IMR-90 (cell line): Measurements from ENCODE around the gene TNK2. TPM values are rescaled to one million over a fixed set of nuclear protein-coding genes. Genes with fewer than 3 reads are reported as not detected.

ENCODE experiments used
- ATAC-seq: fragments of 200-7000 bp; cut with Tn5 transposase; 2 replicates; pipeline ENCODE4 v1.9.1; 2020; ENCODE audit warnings: low read depth, mild to moderate bottlenecking, moderate library complexity
- BruUV-seq: library from RNA; stranded (reverse); fragments of 400-500 nt; replicated peaks from 2 replicates; lab custom pipeline; 2021; lab: Mats Ljungman, UMichigan
- CTCF ChIA-PET: fragments of 300-600 bp; formaldehyde crosslinking; extraction: SDS; loops from one replicate; lab custom pipeline; 2021; ENCODE audit warnings: antibody characterized with exemption; lab: Yijun Ruan, JAX
- POLR2A ChIA-PET: fragments of 300-600 bp; sonication (Branson Sonifier 250); formaldehyde crosslinking; loops from one replicate; lab custom pipeline; 2022; ENCODE audit warnings: antibody characterized with exemption; ENCODE audit not compliant: unreplicated experiment; lab: Charles Lee
- DNase-seq: peaks from one replicate; pipeline ENCODE4 v3.0.0; 2013
- H2AFZ ChIP-seq: replicated peaks from 2 replicates; pipeline ENCODE3; 2013; ENCODE audit warnings: low read length, mild to moderate bottlenecking; ENCODE audit not compliant: poor library complexity
- H2AK5ac ChIP-seq: 2 replicates; pipeline ENCODE4 v1.6.1; 2013; ENCODE audit warnings: low read depth, low read length, inconsistent platforms
- H2AK9ac ChIP-seq: replicated peaks from 2 replicates; pipeline ENCODE3; 2013; ENCODE audit warnings: mild to moderate bottlenecking, low read depth, low read length, moderate library complexity; ENCODE audit not compliant: poor library complexity
- H2BK120ac ChIP-seq: 2 replicates; pipeline ENCODE4 v1.6.1; 2013; ENCODE audit warnings: low read depth, low read length, inconsistent platforms
- H2BK15ac ChIP-seq: 3 replicates; pipeline ENCODE4 v1.6.1; 2013; ENCODE audit warnings: low read depth, low read length, inconsistent platforms
- H2BK20ac ChIP-seq: 2 replicates; pipeline ENCODE4 v1.6.1; 2013; ENCODE audit warnings: low read depth, mild to moderate bottlenecking, inconsistent platforms, low read length, moderate library complexity
- H2BK5ac ChIP-seq: 2 replicates; pipeline ENCODE4 v1.6.1; 2013; ENCODE audit warnings: mild to moderate bottlenecking, low read depth, low read length, inconsistent platforms; ENCODE audit not compliant: poor library complexity, severe bottlenecking
- H3K14ac ChIP-seq: replicated peaks from 2 replicates; pipeline ENCODE4 v1.6.1; 2013; ENCODE audit warnings: low read depth, low read length, inconsistent platforms
- H3K18ac ChIP-seq: 2 replicates; pipeline ENCODE4 v1.6.1; 2013; ENCODE audit warnings: low read depth, low read length, control low read depth
- H3K23ac ChIP-seq: 2 replicates; pipeline ENCODE4 v1.6.1; 2013; ENCODE audit warnings: low read depth, low read length, inconsistent platforms
- H3K27ac ChIP-seq: 2 replicates; pipeline ENCODE4 v1.5.1; 2013; ENCODE audit warnings: mild to moderate bottlenecking, control low read depth, low read length; ENCODE audit not compliant: insufficient read depth
- H3K27me3 ChIP-seq: 2 replicates; pipeline ENCODE4 v1.6.1; 2013; ENCODE audit warnings: low read length; ENCODE audit not compliant: control insufficient read depth, insufficient read depth
- H3K36me3 ChIP-seq: 2 replicates; pipeline ENCODE4 v1.6.1; 2013; ENCODE audit warnings: low read length, mixed read lengths; ENCODE audit not compliant: control insufficient read depth, insufficient read depth
- H3K4ac ChIP-seq: 2 replicates; pipeline ENCODE4 v1.6.1; 2013; ENCODE audit warnings: low read depth, low read length, inconsistent platforms
- H3K4me1 ChIP-seq: 2 replicates; pipeline ENCODE4 v1.6.1; 2013; ENCODE audit warnings: low read length, mixed read lengths; ENCODE audit not compliant: control insufficient read depth, insufficient read depth
- H3K4me2 ChIP-seq: 2 replicates; pipeline ENCODE4 v1.6.1; 2013; ENCODE audit warnings: low read depth, mild to moderate bottlenecking, control low read depth, low read length, moderate library complexity
- H3K4me3 ChIP-seq: 2 replicates; pipeline ENCODE4 v1.5.1; 2013; ENCODE audit warnings: low read depth, mild to moderate bottlenecking, control low read depth, low read length, moderate library complexity; ENCODE audit not compliant: insufficient read depth
- H3K56ac ChIP-seq: 2 replicates; pipeline ENCODE4 v1.6.1; 2013; ENCODE audit warnings: low read length, inconsistent platforms; ENCODE audit not compliant: insufficient read depth; ENCODE audit errors: extremely low read depth
- H3K79me1 ChIP-seq, 2 experiments: 2 replicates each; pipeline ENCODE4 v1.6.1; 2013; ENCODE audit warnings: low read length in 2 of 2, inconsistent platforms in 1 of 2, low read depth in 1 of 2
- H3K9ac ChIP-seq: 2 replicates; pipeline ENCODE4 v1.6.1; 2013; ENCODE audit warnings: low read depth, low read length, control low read depth
- H3K9me1 ChIP-seq: 2 replicates; pipeline ENCODE4 v1.6.1; 2013; ENCODE audit warnings: low read length, inconsistent platforms; ENCODE audit not compliant: insufficient read depth
- H3K9me3 ChIP-seq: 2 replicates; pipeline ENCODE4 v1.6.1; 2013; ENCODE audit warnings: low read length; ENCODE audit not compliant: control insufficient read depth, insufficient read depth
- H4K20me1 ChIP-seq: 2 replicates; pipeline ENCODE4 v1.6.1; 2013; ENCODE audit warnings: low read length, inconsistent platforms; ENCODE audit not compliant: insufficient read depth
- H4K5ac ChIP-seq: 2 replicates; pipeline ENCODE4 v1.6.1; 2013; ENCODE audit warnings: mild to moderate bottlenecking, low read depth, low read length, control low read depth
- H4K8ac ChIP-seq, 2 experiments: 2 replicates each; pipeline ENCODE4 v1.6.1; 2013; ENCODE audit warnings: low read depth in 2 of 2, low read length in 2 of 2, control low read depth in 1 of 2, inconsistent platforms in 1 of 2
- H4K91ac ChIP-seq: 2 replicates; pipeline ENCODE4 v1.6.1; 2013; ENCODE audit warnings: low read depth, low read length, inconsistent platforms; ENCODE audit not compliant: insufficient read depth
- CHD1 ChIP-seq: IDR thresholded peaks from 2 replicates; pipeline ENCODE4 v1.6.1; 2012; ENCODE audit warnings: low read depth, low read length, improper control_type of control experiment
- FOS ChIP-seq: fragments of 150-350 bp; IDR thresholded peaks from 2 replicates; pipeline ENCODE4 v1.6.1; 2016; ENCODE audit warnings: low read depth, low read length
- MXI1 ChIP-seq: IDR thresholded peaks from 2 replicates; pipeline ENCODE4 v1.6.1; 2012; ENCODE audit warnings: low read depth, mild to moderate bottlenecking, low read length, moderate library complexity, borderline replicate concordance
- RCOR1 ChIP-seq: IDR thresholded peaks from 2 replicates; pipeline ENCODE4 v1.6.1; 2012; ENCODE audit warnings: mild to moderate bottlenecking, low read length, improper control_type of control experiment; ENCODE audit not compliant: insufficient replicate concordance
- WGBS, 2 experiments: methylation state at CpG; one replicate each; pipeline versions ENCODE4 v1.1.5 to v1.1.7; 2013; ENCODE audit warnings: missing lambda C conversion rate in 2 of 2; ENCODE audit not compliant: insufficient read length in 1 of 2; ENCODE audit errors: extremely low coverage in 2 of 2; 5-methylcytosine and 5-hydroxymethylcytosine counted together
- dilution Hi-C: fragments of 300-500 bp; cut with HindIII; formaldehyde crosslinking; loops from one replicate; pipeline ENCODE4 v1.14.3; 2018; ENCODE audit warnings: low sequenced_read_pairs; ENCODE audit not compliant: unreplicated experiment
- in situ Hi-C: fragments of 300-500 bp; cut with MboI; formaldehyde crosslinking; loops from 3 replicates; pipeline ENCODE4 v1.14.3; 2019; ENCODE audit warnings: low sequenced_read_pairs, inconsistent platforms, mixed read lengths
- intact Hi-C: fragments of 100-400 bp; cut with micrococcal nuclease; formaldehyde crosslinking; loops from 2 replicates; pipeline ENCODE4 v1.10.0; 2022
- polyA plus RNA-seq, 3 experiments: library from polyadenylated mRNA; depleted of rRNA; stranded (reverse); fragments of >200 nt; gene quantifications; 2 replicates each; pipeline ENCODE4 v1.2.3, GENCODE V29; 2012; ENCODE audit warnings: low replicate concordance in 1 of 3
- total RNA-seq: library from RNA; depleted of rRNA; stranded (reverse); fragments of >200 nt; gene quantifications from 2 replicates; pipeline ENCODE4 v1.2.3, GENCODE V29; 2012
- TF ChIP-seq, protein P1 (sequence below): conservative IDR thresholded peaks from 2 replicates; pipeline ENCODE4 v1.5.1; 2012; ENCODE audit warnings: mild to moderate bottlenecking, low read depth, low read length, improper control_type of control experiment
- TF ChIP-seq, protein P2 (sequence below): fragments of 150-350 bp; IDR thresholded peaks from 2 replicates; pipeline ENCODE4 v1.6.1; 2016; ENCODE audit warnings: low read depth, mild to moderate bottlenecking, low read length, moderate library complexity, borderline replicate concordance

TNK2 gene
- total and polyA plus RNA-seq, 2 of the 4 experiments (the other 2 are of a cell fraction), result 2.2 to 13.8 TPM

DNA sequence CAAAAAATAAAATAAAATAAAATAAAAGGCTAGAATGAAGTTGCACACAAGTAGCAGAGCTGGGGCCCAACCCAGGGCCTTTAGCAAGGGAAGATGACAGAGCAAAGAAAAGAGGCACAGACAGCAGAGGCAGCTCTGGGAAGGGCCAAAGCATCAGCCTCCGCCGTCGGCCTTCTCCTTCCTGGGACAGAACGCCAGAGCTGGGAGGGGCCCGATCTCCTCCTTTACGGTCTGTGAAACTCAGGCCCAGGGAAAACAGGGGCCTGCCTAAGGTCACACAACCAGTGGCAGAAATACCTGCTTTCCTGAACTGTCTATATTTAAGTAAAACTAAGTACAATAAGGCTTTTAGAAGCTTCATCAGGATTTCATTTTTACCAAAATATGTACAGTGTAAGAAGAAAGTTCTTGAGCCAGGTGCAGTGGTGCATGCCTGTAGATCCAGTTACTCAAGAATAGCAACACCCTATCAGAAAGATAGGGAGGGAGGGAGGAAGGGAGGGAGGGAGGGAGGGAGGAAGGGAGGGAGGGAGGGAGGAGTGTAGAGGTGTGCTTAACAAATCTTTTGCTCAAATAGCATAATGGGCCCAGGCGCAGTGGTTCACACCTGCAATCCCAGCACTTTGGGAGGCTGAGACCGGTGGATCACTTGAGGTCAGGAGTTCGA lies 53.6 kb downstream of the TNK2 start:
- BruUV-seq, result no TSS peak
- CTCF ChIA-PET, result interaction anchor here (1.3 kb wide), 1 partner anchor 40 kb away, joined by 3 read pairs; no protein-coding TSS in a partner anchor

More for the DNA sequence above, 53.6 kb downstream of the TNK2 start:
- Histone ChIP-seq H4K91ac (no peak overlapping the region), H2BK120ac (no peak overlapping the region), H3K14ac (no peak overlapping the region), H3K36me3 (no peaks in the 10 kb centered on the region), H4K20me1 (no peaks in the 10 kb centered on the region), H3K4me3 (no peak overlapping the region), H3K23ac (no peak overlapping the region), H3K27ac (no peak overlapping the region), H4K5ac (no peak overlapping the region), H2AK9ac (no peak overlapping the region), H3K9ac (no peak overlapping the region), H3K56ac (no peak overlapping the region), H4K8ac (no peak overlapping the region), H2BK20ac (no peak overlapping the region), H2AFZ (no peak overlapping the region), H3K4me1 (no peaks in the 10 kb centered on the region), H2AK5ac (no peak overlapping the region), H3K79me1 (no peaks in the 10 kb centered on the region), H3K27me3 (peaks cover 8% of the 10 kb centered on the region; the same call in 1 of the 2 replicates), H2BK15ac (no peak overlapping the region), H3K18ac (no peak overlapping the region), H3K9me3 (no peaks in the 10 kb centered on the region), H3K4ac (no peak overlapping the region), H3K4me2 (no peak overlapping the region), H3K9me1 (no peaks in the 10 kb centered on the region), H2BK5ac (no peak overlapping the region)
- TF ChIP-seq MXI1, result no peak
- TF ChIP-seq, protein P1, sequence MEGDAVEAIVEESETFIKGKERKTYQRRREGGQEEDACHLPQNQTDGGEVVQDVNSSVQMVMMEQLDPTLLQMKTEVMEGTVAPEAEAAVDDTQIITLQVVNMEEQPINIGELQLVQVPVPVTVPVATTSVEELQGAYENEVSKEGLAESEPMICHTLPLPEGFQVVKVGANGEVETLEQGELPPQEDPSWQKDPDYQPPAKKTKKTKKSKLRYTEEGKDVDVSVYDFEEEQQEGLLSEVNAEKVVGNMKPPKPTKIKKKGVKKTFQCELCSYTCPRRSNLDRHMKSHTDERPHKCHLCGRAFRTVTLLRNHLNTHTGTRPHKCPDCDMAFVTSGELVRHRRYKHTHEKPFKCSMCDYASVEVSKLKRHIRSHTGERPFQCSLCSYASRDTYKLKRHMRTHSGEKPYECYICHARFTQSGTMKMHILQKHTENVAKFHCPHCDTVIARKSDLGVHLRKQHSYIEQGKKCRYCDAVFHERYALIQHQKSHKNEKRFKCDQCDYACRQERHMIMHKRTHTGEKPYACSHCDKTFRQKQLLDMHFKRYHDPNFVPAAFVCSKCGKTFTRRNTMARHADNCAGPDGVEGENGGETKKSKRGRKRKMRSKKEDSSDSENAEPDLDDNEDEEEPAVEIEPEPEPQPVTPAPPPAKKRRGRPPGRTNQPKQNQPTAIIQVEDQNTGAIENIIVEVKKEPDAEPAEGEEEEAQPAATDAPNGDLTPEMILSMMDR, result no peak
- TF ChIP-seq, protein P2, sequence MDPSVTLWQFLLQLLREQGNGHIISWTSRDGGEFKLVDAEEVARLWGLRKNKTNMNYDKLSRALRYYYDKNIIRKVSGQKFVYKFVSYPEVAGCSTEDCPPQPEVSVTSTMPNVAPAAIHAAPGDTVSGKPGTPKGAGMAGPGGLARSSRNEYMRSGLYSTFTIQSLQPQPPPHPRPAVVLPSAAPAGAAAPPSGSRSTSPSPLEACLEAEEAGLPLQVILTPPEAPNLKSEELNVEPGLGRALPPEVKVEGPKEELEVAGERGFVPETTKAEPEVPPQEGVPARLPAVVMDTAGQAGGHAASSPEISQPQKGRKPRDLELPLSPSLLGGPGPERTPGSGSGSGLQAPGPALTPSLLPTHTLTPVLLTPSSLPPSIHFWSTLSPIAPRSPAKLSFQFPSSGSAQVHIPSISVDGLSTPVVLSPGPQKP, result no peak
- TF ChIP-seq CHD1, result no peak
- TF ChIP-seq RCOR1, result no peak
- no peak for TF ChIP-seq FOS
- WGBS, 2 experiments, result 100% methylated on average over 1 of the region's 9 CpGs; no CpG with 5 or more reads in 1 of the 2 experiments
- POLR2A ChIA-PET, result no interaction called here
- DNase-seq (no peak), ATAC-seq (no peak)
- in situ Hi-C loops (no loop called here), intact Hi-C loops (loop anchor here (5.0 kb wide), 3 partner anchors 138 to 353 kb away; no protein-coding TSS in a partner anchor), dilution Hi-C loops (no loop called here)
